ENCODE results near the gene PCYOX1L. TPM values are rescaled to one million over a fixed set of nuclear protein-coding genes. Genes with fewer than 3 reads are reported as not detected.
A peak's percentile ranks its signal among the peaks of the same experiment; 100 is the strongest.

Gene PCYOX1L
- total RNA-seq, 1 experiment from 2014 or later = 15.9 TPM

DNA sequence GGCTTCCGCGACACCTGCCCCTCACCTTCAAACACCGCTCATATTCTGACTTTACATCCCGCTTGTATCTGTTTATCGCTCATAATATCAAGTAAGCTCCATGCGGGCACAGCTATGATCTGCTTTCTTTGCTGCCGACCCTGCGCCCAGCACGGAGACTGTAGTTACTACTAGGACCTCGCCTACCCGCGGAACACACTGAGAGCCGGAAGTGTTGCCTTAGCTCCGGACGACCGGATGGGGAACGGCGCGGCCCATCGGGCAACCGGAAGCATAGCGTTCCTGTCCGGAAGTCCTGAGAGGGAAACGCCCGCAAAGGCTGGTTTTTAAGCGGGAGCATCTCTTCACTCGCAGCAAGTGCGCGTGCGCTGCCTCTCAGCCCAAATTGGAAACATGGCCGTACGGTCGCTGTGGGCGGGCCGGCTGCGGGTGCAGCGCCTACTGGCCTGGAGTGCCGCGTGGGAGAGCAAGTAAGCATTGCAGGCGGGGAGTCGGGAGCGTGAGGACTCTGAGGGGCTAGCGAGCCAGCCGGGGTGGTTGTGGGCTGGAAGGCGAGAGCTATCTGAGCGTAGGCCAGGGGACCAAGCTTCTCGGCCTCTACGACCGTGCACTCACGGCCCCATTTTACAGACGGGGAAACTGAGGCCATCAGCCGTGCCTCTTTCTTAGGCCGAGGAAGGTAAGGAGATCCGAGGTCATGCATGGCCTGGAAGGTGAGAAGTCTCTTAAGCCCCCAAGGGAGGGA, 12.5 kb upstream of the PCYOX1L start, which contains the start of gene GRPEL2 (continued):
- TF ChIP-seq, protein P1, sequence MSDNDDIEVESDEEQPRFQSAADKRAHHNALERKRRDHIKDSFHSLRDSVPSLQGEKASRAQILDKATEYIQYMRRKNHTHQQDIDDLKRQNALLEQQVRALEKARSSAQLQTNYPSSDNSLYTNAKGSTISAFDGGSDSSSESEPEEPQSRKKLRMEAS (IDR thresholded peaks at IDR 0.05) = peak; percentile 93
- peak; percentile 87 for TF ChIP-seq SRF (IDR thresholded peaks at IDR 0.05; ENCODE audit: low read depth)
- TF ChIP-seq ZFX (IDR thresholded peaks at IDR 0.05) = peak; percentile 85
- TF ChIP-seq SP1 (IDR thresholded peaks at IDR 0.05; ENCODE audit: low read depth) = peak; percentile 63
- TF ChIP-seq ZNF274 (IDR thresholded peaks at IDR 0.05; ENCODE audit: low read depth, low read length) = no peak
- peak; percentile 88 for TF ChIP-seq POLR2A (IDR thresholded peaks at IDR 0.05; ENCODE audit: borderline replicate concordance, extremely low read depth, insufficient read depth, insufficient read length)
- no peak for TF ChIP-seq CTCF (IDR thresholded peaks at IDR 0.05 in 2 of 3, conservative IDR thresholded peaks at IDR 0.05 in 1 of 3; ENCODE audit: borderline replicate concordance in 1 of 3, insufficient read depth in 1 of 3, low read depth in 2 of 3, low read length in 2 of 3)
- TF ChIP-seq, protein P2, sequence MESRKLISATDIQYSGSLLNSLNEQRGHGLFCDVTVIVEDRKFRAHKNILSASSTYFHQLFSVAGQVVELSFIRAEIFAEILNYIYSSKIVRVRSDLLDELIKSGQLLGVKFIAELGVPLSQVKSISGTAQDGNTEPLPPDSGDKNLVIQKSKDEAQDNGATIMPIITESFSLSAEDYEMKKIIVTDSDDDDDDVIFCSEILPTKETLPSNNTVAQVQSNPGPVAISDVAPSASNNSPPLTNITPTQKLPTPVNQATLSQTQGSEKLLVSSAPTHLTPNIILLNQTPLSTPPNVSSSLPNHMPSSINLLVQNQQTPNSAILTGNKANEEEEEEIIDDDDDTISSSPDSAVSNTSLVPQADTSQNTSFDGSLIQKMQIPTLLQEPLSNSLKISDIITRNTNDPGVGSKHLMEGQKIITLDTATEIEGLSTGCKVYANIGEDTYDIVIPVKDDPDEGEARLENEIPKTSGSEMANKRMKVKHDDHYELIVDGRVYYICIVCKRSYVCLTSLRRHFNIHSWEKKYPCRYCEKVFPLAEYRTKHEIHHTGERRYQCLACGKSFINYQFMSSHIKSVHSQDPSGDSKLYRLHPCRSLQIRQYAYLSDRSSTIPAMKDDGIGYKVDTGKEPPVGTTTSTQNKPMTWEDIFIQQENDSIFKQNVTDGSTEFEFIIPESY (IDR thresholded peaks at IDR 0.05; ENCODE audit: extremely low read depth, insufficient replicate concordance, low read length) = no peak
- TF ChIP-seq FOSL1 (IDR thresholded peaks at IDR 0.05; ENCODE audit: low read depth) = no peak
- TF ChIP-seq ELF1 (IDR thresholded peaks at IDR 0.05; ENCODE audit: borderline replicate concordance, low read depth) = peak; percentile 85
- no peak for TF ChIP-seq CEBPB (IDR thresholded peaks at IDR 0.05; ENCODE audit: low read depth)
- TF ChIP-seq, protein P3, sequence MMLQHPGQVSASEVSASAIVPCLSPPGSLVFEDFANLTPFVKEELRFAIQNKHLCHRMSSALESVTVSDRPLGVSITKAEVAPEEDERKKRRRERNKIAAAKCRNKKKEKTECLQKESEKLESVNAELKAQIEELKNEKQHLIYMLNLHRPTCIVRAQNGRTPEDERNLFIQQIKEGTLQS (IDR thresholded peaks at IDR 0.05) = no peak; the same call in 1 of the 2 replicates
- no peak for TF ChIP-seq EZH2phosphoT487 (IDR thresholded peaks at IDR 0.05; ENCODE audit: borderline replicate concordance)
